Measurements from ENCODE around the gene EFNA1.

DNA sequence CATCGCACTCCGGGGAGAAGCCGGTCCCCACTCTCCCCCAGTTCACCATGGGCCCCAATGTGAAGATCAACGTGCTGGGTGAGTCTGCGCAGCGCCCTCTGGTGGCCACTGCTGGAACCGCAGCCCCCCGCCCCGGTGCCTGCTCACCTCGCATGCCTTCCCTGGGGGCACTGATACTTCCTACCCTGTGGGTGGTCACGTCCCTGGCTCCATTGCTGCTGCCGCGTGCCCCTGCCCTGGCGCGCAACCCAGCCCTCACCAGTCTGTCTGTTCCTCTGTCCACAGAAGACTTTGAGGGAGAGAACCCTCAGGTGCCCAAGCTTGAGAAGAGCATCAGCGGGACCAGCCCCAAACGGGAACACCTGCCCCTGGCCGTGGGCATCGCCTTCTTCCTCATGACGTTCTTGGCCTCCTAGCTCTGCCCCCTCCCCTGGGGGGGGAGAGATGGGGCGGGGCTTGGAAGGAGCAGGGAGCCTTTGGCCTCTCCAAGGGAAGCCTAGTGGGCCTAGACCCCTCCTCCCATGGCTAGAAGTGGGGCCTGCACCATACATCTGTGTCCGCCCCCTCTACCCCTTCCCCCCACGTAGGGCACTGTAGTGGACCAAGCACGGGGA lies 41.4 kb upstream of the EFNA1 start:
- no peak for TF ChIP-seq REST (IDR thresholded peaks at IDR 0.05; ENCODE audit: insufficient read depth in 1 of 2, low read depth in 2 of 2, low read length in 2 of 2)
- TF ChIP-seq POLR2AphosphoS5 (IDR thresholded peaks at IDR 0.05; ENCODE audit: low read depth, low read length): no peak
- TF ChIP-seq TAF1 (IDR thresholded peaks at IDR 0.05; ENCODE audit: borderline replicate concordance, insufficient read depth, low read length): no peak
- TF ChIP-seq SIN3A (IDR thresholded peaks at IDR 0.05; ENCODE audit: borderline replicate concordance, insufficient read depth, low read length): no peak

Data from PFSK-1 (cell line).